T-helper 1 cell treated with Interleukin-12 subunit alpha and Interleukin-12 subunit beta and Interleukin-4 antibody, amounts not matched to agents 30 μg/mL and 1 μg/mL, for 36 hours (primary cell): ENCODE measurements around the gene LCE1F.

ENCODE experiments used
- H3K27ac Mint-ChIP-seq: one replicate; pipeline ENCODE4 v1.8.0; 2021; ENCODE audit warnings: mild to moderate bottlenecking, mixed read lengths
- H3K27me3 Mint-ChIP-seq: one replicate; pipeline ENCODE4 v1.8.0; 2021; ENCODE audit warnings: low read depth, mixed read lengths
- H3K36me3 Mint-ChIP-seq: one replicate; pipeline ENCODE4 v1.8.0; 2021; ENCODE audit warnings: low read depth, mixed read lengths
- H3K4me1 Mint-ChIP-seq: one replicate; pipeline ENCODE4 v1.8.0; 2021; ENCODE audit warnings: low read depth, mixed read lengths
- H3K4me3 Mint-ChIP-seq: one replicate; pipeline ENCODE4 v1.8.0; 2021; ENCODE audit warnings: mild to moderate bottlenecking, moderate library complexity, mixed read lengths
- H3K9me3 Mint-ChIP-seq: one replicate; pipeline ENCODE4 v1.8.0; 2021; ENCODE audit warnings: mixed read lengths

The LCE1F gene, protein sequence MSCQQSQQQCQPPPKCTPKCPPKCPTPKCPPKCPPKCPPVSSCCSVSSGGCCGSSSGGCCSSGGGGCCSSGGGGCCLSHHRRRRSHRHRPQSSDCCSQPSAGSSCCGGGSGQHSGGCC

GRCh38 chr1:152774875-152775274 lies at the start of gene LCE1F:
Gene LCE1F, plus strand, starts transcription at chr1:152775140. Its CDS starts 1,232 bp downstream, at chr1:152776372.
- Mint-ChIP-seq H3K27me3 (peaks cover 7% of the 10 kb centered on the region), H3K9me3 (no peaks in the 10 kb centered on the region), H3K4me1 (no peaks in the 10 kb centered on the region)

GRCh38 chr1:152725261-152725660 lies 49.7 kb upstream of the LCE1F start:
- Mint-ChIP-seq H3K4me3 (no peak overlapping the region), H3K9me3 (no peaks in the 10 kb centered on the region), H3K36me3 (no peaks in the 10 kb centered on the region), H3K27me3 (no peaks in the 10 kb centered on the region), H3K27ac (no peak overlapping the region), H3K4me1 (no peaks in the 10 kb centered on the region)

More at GRCh38 chr1:152774875-152775274, at the start of gene LCE1F:
- Mint-ChIP-seq H3K36me3 (no peaks in the 10 kb centered on the region), H3K27ac (no peak within 1 kb of the TSS), H3K4me3 (no peak within 1 kb of the TSS)

DNA sequence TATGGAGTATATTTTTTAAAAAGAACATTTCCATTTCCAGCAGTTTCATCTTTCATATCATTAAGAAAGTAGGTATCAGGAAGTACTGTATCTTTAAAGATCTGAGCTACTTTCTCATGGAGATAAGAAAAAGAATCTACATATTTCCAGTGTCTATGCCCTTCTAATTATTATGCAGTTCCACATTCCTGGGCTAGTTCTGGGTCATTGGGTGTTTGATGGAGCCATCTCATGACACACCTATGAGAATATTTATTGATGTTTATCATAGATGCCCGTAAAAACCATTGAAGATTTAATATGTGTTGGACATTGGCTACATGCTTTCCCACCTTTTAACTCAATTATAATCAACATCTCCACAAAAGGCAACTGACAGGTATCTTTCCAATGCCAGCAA lies 46.0 kb upstream of the LCE1F start:
- H3K27ac Mint-ChIP-seq, result no peak overlapping the region
- no peak overlapping the region for H3K4me3 Mint-ChIP-seq
- H3K9me3 Mint-ChIP-seq, result no peaks in the 10 kb centered on the region

DNA sequence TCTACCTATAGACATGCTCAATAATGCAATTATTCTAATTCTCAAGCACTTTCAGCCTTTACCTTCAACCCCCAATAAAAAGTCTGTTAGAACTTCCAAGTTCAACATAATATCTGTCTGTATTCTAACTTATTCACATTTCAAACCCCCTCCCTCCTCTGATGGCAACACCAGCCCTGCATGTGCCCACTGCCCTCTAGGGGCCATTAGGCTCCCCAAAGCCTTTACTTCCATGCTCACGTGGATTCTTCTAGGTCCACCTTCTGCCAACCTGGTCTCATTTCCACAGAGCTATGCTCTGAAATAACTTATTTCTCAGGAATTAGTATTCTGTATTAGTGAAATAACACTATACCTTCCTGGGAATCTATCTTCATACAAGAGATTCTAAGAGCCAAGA lies 39.3 kb upstream of the LCE1F start:
- Mint-ChIP-seq H3K27me3 (peaks cover 12% of the 10 kb centered on the region), H3K36me3 (no peaks in the 10 kb centered on the region), H3K27ac (no peak overlapping the region), H3K4me3 (no peak overlapping the region), H3K9me3 (no peaks in the 10 kb centered on the region), H3K4me1 (no peaks in the 10 kb centered on the region)

More for the DNA sequence above, 46.0 kb upstream of the LCE1F start:
- H3K36me3 Mint-ChIP-seq, result no peaks in the 10 kb centered on the region
- H3K27me3 Mint-ChIP-seq, result no peaks in the 10 kb centered on the region
- no peaks in the 10 kb centered on the region for H3K4me1 Mint-ChIP-seq

DNA sequence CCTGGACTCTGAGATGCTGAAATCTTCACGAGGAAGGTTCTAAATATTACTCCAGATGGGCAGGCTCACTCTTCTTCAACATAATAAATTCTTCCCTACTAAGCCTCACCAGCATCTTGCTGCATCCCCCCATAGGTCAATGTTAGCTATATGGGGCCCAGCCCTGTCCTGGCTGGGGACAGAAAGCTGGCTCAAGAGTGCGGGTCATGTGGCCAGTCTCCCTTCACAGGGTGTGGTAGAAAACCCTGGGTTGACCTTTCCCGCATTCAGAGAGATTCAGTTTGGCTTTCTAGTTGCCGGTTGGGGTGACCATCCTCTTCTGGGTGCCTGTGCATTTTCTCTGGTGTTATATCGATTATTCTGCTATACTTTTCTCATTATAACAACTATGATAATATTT lies 36.9 kb upstream of the LCE1F start:
- Mint-ChIP-seq H3K4me3 (no peak overlapping the region), H3K27ac (no peak overlapping the region), H3K4me1 (no peaks in the 10 kb centered on the region), H3K9me3 (no peaks in the 10 kb centered on the region), H3K36me3 (no peaks in the 10 kb centered on the region), H3K27me3 (peaks cover 12% of the 10 kb centered on the region)

GRCh38 chr1:152739841-152740240 lies 35.1 kb upstream of the LCE1F start:
- no peak overlapping the region for H3K4me3 Mint-ChIP-seq
- H3K36me3 Mint-ChIP-seq, result no peaks in the 10 kb centered on the region
- peaks cover 14% of the 10 kb centered on the region for H3K27me3 Mint-ChIP-seq
- H3K9me3 Mint-ChIP-seq, result no peaks in the 10 kb centered on the region
- H3K27ac Mint-ChIP-seq, result no peak overlapping the region
- H3K4me1 Mint-ChIP-seq, result no peaks in the 10 kb centered on the region

GRCh38 chr1:152741656-152742055 lies 33.3 kb upstream of the LCE1F start:
- peaks cover 14% of the 10 kb centered on the region for H3K27me3 Mint-ChIP-seq
- H3K27ac Mint-ChIP-seq, result no peak overlapping the region
- H3K4me3 Mint-ChIP-seq, result no peak overlapping the region

GRCh38 chr1:152743371-152744145 lies 31.4 kb upstream of the LCE1F start:
- Mint-ChIP-seq H3K9me3 (no peaks in the 10 kb centered on the region), H3K4me3 (no peak overlapping the region), H3K27me3 (peaks cover 18% of the 10 kb centered on the region), H3K4me1 (no peaks in the 10 kb centered on the region), H3K27ac (no peak overlapping the region), H3K36me3 (no peaks in the 10 kb centered on the region)

More at GRCh38 chr1:152741656-152742055, 33.3 kb upstream of the LCE1F start:
- Mint-ChIP-seq H3K4me1 (no peaks in the 10 kb centered on the region), H3K36me3 (no peaks in the 10 kb centered on the region), H3K9me3 (no peaks in the 10 kb centered on the region)

- peaks cover 11% of the 10 kb centered on the region for H3K27me3 Mint-ChIP-seq
- no peak overlapping the region for H3K4me3 Mint-ChIP-seq
- no peaks in the 10 kb centered on the region for H3K4me1 Mint-ChIP-seq
- H3K9me3 Mint-ChIP-seq, result no peaks in the 10 kb centered on the region
- no peaks in the 10 kb centered on the region for H3K36me3 Mint-ChIP-seq
- no peak overlapping the region for H3K27ac Mint-ChIP-seq
Measured at GRCh38 chr1:152745289-152745704, 29.6 kb upstream of the LCE1F start.

- no peak overlapping the region for H3K27ac Mint-ChIP-seq
- no peaks in the 10 kb centered on the region for H3K4me1 Mint-ChIP-seq
- no peak overlapping the region for H3K4me3 Mint-ChIP-seq
- H3K9me3 Mint-ChIP-seq, result no peaks in the 10 kb centered on the region
- H3K27me3 Mint-ChIP-seq, result peaks cover 13% of the 10 kb centered on the region
- H3K36me3 Mint-ChIP-seq, result no peaks in the 10 kb centered on the region
Measured at GRCh38 chr1:152745765-152746444, 29.0 kb upstream of the LCE1F start.

DNA sequence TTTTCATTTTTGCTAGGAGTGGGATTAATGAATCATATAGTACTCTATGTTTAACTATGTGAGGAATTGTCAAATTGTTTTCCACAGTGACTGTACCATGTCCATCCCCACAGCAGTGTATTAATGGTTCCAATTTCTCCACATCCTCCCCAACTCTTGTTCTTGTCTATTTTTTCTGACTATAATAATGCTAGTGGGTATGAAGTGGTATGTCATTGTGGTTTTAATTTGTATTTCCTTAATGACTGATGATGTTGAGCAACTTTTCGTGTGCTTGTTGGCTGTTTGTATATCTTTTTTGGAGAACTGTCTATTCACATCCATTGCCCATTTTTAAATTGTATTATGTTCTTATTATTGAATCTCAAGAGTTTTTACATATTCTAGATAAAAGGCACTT lies 27.1 kb upstream of the LCE1F start:
- Mint-ChIP-seq H3K27ac (no peak overlapping the region), H3K4me1 (no peaks in the 10 kb centered on the region), H3K9me3 (no peaks in the 10 kb centered on the region), H3K4me3 (no peak overlapping the region), H3K27me3 (peaks cover 22% of the 10 kb centered on the region), H3K36me3 (no peaks in the 10 kb centered on the region)

DNA sequence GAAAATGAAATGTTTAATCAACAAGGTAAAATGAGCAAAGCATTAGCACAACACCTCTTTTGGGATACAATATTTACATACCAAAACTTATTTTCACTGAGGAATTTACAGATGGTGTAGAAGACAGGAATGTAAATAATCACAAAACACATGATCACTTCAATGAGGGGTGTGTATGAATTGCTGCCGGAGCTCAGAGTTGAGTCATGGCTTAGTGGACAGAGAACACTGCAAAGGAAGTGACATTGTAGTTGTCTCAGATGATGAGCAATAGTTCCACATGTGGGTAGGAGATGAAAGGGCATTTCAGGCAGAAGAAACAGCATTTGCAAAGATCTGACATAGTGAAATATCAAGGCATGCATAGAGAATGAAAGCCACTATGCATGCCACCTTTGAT lies 22.7 kb upstream of the LCE1F start:
- Mint-ChIP-seq H3K4me3 (no peak overlapping the region), H3K27me3 (peaks cover 25% of the 10 kb centered on the region), H3K9me3 (no peaks in the 10 kb centered on the region), H3K4me1 (no peaks in the 10 kb centered on the region), H3K36me3 (no peaks in the 10 kb centered on the region), H3K27ac (no peak overlapping the region)

GRCh38 chr1:152753586-152753985 lies 21.4 kb upstream of the LCE1F start:
- Mint-ChIP-seq H3K27ac (no peak overlapping the region), H3K36me3 (no peaks in the 10 kb centered on the region), H3K4me3 (no peak overlapping the region), H3K4me1 (no peaks in the 10 kb centered on the region), H3K9me3 (no peaks in the 10 kb centered on the region), H3K27me3 (peaks cover 22% of the 10 kb centered on the region)

- no peak overlapping the region for H3K4me3 Mint-ChIP-seq
Measured at GRCh38 chr1:152756872-152757271, 18.1 kb upstream of the LCE1F start.

GRCh38 chr1:152757747-152758146 lies 17.2 kb upstream of the LCE1F start, which contains the start of gene KPRP:
Gene KPRP, plus strand, starts transcription at chr1:152758025. Its CDS starts 1,564 bp downstream, at chr1:152759589.
- Mint-ChIP-seq H3K27me3 (peaks cover 11% of the 10 kb centered on the region), H3K9me3 (no peaks in the 10 kb centered on the region), H3K36me3 (no peaks in the 10 kb centered on the region), H3K4me1 (no peaks in the 10 kb centered on the region), H3K4me3 (no peak within 1 kb of the TSS), H3K27ac (no peak within 1 kb of the TSS)

More at GRCh38 chr1:152756872-152757271, 18.1 kb upstream of the LCE1F start:
- H3K36me3 Mint-ChIP-seq, result no peaks in the 10 kb centered on the region
- peaks cover 16% of the 10 kb centered on the region for H3K27me3 Mint-ChIP-seq
- H3K27ac Mint-ChIP-seq, result no peak overlapping the region
- no peaks in the 10 kb centered on the region for H3K9me3 Mint-ChIP-seq
- no peaks in the 10 kb centered on the region for H3K4me1 Mint-ChIP-seq
